GM21381 (cell line): ENCODE data around the gene CEP57.

Experiments used
- ATAC-seq: cut with Tn5 transposase; IDR thresholded peaks from one replicate; pipeline ENCODE4 v1.9.1; 2021; ENCODE audit warnings: mild to moderate bottlenecking, moderate library complexity; ENCODE audit not compliant: unreplicated experiment

CEP57 gene

DNA sequence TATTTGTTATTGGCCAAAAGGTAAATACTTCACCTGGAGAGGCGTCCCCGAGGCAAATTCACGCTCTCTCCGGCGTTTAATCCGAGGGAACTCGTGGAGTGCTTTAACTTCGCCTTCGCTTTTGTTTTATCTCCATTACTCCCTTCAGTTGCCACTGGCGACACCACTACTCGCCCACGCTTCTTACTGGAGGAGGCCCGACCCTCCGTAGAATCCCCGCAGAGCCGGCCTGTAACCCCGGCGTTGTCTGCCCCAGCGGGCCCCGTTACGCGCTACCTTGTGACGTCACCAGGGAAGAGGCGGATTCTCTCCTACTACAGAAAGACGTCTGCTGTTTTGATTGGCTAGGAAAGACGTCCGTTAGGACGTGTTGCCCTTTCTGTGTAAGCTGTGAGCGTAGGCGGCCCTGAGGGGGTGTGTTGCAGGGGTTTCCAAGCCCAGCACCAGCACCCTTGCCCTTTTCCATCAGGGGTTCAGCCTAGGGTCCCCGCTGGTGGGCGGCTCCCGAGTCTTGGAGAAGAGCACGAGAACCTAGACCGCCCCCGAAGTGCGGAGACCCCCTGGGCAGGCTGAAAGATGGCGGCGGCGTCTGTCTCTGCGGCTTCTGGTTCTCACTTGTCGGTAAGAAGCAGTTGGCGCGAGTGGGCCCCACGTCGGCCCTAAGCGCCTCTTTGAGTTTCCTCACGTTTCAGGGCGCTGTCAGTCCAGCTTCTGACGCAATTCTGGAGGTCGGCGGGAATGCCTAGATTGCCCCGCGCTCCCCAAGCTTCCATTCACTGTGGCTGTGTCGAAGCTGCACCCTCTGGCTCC, at the start of gene CEP57:
Gene CEP57 (plus strand): TSS at position 376 of the 810 bp plus-strand sequence. CDS start 201 bp downstream, at position 577.
- peak; percentile 69 for ATAC-seq

DNA sequence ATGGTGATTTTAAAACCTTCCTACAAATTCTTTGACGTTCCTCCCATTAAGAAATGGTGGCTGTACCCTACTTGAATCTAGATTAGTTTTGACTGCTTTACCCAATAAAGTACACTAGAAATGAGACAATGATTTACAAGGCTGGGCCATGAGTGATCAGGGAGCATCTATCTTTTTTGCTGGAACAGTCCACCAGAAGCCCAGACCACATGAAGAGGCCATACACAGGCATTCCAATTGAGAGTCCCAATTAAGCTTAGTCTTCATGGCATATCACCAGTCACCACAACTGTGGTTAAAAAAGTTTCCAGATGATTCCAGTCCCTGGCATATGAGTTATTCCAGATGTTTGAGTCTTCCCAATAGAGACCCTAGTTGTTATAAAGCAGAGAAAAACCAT, 40.2 kb upstream of the CEP57 start:
- no peak for ATAC-seq

DNA sequence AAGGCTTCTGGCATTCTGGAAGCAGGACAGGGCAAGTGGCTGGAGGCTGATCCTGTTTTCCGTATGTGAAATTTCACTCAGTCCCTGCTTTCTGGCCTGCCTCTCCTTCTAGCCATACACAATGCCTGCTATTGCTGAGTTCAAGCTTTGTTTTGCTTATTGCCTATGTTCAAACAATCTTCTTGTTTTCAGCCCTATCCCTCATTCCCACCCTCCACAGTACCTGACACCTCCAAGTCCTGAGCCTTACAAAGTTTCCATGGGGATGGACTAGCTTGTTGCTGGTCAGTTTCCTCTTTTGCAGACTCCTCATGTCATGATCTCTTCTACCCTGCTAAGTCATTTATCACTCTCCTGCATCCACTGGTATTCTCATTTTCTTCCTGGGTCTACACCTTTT, 38.8 kb upstream of the CEP57 start:
- no peak for ATAC-seq

DNA sequence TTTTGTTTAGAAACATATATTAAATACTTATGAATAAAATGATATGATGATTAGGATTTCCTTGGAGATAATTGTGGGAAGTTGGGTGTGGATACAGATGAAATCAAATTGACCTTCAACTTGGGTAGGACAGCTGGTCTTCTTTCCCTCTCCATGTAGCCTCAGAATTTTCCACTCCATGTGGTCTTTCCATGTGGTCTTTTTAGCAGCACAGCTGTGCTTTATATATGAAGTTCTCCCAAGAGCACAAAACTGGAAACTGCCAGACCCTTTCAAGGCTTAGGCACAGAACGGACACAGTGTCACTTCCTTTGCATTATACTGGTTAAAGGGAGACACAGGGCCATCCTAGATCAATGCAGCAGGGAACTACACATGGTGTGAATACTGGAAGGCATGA, 29.4 kb upstream of the CEP57 start:
- no peak for ATAC-seq

DNA sequence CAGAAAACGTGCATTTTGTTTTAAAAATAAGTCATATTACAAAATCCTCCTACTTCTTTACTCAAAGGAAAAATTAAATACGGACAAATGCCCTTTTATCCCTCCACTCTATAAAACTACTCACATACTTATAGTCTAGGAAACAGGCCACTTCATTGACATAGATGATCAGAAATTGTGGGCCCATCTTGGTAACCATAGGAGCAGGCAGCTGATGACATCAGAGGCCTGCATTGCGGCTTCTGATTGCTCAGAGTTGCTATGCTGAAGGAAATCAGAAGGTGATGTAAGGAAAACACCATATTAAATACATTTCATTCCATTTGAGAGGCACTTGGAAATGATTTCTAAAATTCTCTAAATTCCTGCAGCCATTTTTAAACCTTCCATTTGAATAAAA, 27.8 kb upstream of the CEP57 start:
- ATAC-seq, result no peak

DNA sequence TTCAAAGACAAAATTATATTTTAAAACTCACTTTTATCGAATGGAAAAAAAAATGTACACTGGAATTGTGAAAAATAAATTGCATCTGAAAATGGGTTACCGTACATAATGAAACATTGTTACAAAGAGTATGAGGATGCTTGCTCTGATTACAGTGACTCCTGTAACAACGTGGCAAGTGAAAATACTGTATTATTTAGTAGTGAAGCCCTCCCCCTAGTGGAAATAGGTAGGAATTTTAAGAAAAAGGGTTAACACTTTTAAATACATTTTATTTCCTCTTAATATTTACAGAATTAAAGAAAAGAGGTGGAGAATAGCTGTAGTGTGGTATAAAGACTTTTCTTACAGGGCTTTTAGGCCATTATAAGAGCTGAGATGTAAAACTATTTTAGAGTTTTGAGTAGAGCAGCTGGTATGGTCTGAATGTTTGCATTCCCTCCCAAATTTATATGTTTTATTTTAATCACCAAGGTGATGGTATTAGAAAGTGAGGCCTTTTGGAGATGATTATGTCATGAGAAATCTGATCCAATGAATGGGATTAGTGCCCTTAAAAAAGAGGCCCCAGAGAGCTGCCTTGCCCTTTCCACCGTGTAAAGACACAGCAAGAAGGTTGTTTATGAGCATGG, 25.9 kb upstream of the CEP57 start:
- ATAC-seq, result no peak

DNA sequence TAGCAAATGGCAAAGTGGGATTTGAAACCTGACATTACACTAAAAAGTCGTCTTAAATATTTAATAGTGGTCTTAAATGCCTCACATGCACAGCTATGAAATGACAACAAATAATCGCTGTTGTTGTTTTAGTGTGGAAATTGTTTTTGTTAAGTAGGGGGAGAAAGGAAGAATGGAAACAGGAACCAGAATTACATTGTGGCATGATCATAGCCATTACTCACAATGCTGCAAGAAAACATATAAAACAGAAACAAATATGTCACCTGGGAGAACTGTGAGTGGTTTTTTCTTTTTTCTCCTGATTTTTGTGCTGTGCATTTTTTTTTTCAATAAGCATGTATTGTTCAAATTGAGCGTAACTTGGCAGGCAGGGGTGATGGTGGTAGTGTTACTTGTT, 23.6 kb upstream of the CEP57 start:
- ATAC-seq, result no peak

DNA sequence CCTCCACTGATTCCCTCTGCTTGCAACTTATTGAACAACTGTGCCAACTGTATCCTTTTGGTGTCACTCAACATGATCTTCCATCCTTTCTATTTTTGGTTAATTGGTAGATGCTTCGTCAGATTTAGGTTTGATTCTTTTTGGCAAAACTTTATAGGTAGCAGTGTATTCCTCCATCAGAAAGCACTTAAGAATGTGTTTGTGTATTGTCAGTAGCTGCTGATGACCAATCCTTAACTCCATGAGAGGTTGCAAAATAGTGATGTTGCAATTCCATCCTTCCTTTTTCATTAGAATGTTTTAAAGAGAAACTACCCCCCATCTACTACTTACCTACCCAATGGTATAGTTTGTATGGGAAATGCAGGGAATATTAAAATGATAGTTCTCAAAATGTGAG, 22.8 kb upstream of the CEP57 start:
- no peak for ATAC-seq

DNA sequence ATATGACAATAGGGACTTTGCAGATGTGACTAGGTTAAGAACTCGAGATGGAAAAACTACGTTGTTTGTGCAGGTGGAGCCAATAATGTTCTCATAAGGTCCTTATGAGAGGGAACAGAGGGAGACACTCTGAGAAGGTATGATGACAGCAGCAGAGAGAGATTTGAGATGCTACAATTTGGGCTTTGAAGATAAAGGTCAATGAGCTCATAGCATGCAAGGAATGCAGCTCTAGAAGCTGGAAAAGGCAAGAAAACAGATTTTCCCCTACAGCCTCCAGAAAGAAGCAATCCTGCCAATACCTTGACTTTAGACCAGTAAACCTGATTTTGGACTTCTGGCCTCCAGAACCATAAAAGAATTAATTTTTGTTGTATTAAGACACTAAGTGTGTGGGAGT, 21.8 kb upstream of the CEP57 start:
- ATAC-seq, result no peak

DNA sequence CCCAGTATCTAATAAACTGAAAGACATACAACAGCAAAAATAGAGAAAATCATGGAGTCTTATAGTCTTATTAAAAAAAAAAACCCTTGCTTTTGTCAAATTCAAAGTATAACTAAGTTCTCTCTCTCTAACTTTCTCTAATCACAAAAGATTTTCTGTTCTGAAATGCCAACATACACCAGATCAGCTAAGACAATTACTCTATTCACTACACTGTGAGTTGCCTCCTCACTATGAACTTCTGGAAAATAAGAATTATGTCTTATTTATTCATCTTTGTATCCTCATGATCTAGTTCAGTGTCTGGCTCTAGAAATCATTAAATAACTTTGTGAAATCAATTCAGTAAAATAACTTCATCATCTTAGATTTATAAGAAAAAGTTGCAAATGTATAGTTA, 13.4 kb upstream of the CEP57 start:
- ATAC-seq, result no peak

DNA sequence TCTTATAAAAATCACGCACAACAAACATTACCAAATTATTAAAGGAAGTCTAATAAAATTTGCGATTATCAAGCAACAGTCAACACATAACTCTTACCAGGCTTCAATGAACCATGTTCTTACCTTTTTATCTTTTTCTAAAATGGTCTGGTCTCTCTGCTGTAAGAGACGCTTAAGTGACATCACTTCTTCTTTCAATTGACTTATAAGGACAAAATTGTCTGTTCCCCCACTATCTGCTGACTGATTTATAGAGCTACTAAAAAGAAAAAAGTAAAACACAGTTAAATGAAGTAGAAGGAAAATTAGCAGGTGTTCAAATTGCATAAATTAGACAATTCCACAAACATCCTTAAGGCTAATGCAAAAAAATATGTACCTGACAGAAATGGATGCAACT, 11.6 kb upstream of the CEP57 start:
- no peak for ATAC-seq

DNA sequence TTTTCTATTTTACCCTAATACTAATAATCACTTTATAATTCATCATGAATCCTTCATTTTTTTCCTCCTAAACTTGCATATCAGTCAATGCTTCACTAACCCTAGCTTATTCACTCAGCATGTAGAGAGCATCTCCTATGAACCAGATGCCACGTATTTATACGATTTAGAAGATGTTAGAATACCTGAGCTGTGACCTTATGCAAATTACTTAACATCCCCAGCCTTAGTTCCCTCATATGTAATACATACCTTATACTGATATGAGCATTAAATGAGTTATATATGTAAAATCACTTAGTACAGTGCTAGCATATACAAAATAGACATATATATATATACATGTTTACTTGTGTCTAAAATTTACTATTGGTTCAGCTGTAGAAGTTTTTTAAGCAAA, 9.8 kb upstream of the CEP57 start:
- ATAC-seq, result no peak

DNA sequence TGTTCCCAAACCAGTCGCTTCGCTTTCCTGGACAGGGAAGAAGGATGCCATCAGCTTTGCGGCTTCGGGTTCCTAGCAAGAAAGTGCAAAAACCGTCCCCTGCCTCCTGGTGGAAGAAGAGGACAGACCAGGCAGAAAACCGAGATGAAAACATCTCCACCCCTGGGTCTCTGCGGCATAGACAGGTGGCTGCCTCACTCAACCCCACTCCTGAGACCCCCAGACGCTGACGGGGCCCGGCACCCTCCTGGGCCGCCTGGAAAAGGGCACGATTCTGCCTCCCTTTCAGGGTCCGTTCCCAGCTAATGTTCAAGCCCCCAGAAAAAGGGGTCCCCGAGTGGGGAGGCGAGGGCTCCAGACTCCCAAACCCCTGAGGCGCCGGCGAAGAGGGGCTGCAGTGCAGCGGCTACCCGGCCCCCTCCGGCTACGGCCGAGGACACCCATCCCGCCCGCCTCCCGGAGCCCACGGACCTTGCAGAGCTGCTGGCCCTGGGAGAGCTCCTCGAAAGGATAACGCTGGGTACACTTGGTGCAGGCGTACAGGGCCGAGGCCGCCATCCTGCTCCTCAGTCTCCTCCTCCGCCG, 1.3 kb upstream of the CEP57 start:
- no peak for ATAC-seq

DNA sequence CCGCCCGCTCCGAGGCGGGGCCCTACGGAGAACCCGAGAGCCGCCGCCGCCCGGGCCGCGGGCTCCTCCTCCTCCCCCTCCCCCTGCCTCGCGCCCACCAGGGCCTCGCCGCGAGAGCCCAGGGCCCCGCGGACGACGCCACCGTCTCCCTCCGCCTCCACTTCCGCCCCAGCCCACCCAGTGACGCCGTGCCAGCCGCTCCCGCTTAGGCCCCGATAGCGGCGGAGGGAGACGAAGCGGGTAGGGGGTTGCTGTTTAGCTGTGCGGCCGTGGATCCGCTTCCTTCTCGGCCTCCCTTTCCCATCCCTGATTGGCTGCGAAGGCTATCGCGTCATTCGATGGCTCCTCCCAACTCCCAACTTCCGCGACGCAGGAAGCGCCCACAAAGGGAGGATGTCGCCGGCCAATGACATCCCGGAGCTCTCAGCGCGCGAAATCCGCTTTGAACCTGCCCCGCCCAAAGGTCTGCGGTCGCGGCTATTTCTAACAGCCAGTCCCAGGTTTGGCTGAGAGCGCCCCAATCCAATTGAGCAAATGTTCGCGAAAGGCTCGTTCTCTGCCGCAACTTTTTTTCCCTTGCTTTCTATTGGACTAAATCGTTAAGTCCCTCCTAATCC, 684 bp upstream of the CEP57 start, which contains the start of gene FAM76B:
Gene FAM76B (minus strand): TSS at position 277 of the 617 bp plus-strand sequence. CDS start 304 bp downstream, outside the sequence.
- peak; percentile 69 for ATAC-seq

DNA sequence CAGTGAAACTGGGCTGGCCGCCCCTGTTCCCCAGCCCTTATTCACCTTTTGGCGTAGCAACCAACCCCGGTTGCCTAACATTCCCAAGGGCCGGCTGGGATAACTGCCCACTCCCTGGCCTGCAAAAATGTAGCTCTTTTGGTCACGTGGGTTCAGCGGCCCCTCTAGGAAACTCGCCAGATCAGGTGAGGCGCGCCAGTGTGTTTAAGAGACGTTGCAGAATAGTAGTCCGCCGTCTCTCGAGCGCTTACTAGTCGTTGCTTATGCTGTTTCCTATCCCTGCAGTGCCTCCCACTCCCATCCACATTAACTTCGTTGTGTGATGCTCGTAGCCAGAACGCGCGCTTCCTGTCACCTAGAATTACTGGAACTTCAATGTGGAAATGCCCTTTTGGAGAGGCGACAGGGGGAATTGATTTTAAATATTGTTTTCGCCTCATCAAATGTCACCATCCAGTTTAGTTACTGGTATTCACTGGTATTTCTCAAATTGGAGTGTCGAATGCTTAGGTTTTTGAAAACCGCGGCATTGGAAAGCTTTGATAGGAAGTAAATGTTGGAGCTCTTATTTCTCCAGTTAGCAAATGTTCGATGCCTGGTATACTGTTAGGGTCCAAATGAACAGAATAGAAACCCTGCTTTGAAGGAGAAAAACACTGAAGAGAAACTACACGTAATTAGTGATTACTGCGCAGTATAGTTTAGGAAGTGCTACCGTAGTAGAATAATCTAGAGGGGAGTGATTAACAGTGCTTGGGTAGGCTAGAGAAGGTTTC, 823 bp downstream of the CEP57 start:
- no peak for ATAC-seq

DNA sequence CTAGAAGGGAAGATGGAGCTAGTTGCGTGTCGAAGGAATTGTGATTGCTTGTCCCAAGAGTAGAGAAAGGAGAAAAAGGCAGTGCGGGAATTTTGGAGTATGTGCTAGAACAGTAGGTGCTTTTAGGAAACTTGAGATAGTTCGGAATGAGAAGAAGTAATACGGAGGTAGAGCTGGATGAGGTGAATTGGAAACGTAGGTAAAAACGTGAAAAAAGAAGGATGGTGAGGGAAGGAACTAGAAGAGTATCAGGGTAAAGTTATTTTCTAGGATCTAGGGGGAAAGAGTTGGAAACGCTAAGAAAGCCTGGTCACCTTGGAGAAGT, 1.4 kb downstream of the CEP57 start:
- ATAC-seq, result no peak

DNA sequence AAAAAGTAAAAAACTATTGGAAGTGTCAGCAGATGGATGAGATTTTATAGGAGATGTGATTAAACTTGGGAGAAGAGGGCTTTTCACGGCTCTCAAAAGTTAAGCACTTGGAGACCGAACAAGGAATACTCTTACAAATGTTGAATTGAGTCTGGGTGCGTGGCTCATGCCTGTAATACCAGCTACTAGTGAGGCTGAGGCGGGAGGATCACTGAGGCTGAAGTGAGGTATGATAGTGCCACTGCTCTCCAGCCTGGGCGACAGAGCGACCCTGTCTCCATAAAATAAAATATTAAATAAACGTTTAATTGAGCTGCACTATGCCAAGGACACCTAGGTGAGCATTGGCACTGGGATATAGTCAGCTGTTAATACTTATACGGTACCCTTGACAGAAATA, 1.9 kb downstream of the CEP57 start:
- ATAC-seq, result no peak

DNA sequence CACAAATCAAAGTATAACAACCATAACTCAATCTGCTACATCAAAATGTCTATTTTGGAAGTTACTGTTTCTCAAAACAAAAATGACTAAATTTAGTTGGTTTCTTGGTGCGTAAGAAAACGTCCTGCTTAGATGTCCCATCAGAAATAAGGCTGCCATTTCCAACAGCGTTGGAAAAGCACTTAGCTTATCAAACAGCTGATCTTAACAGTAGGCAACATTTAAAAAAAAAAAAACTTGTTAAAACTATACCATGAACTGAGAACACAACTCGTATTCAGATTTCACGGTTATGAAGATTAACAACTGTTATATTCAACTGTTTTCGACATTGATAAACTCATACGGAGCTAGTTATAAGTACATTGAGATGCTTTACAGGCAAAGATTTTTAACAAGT, 2.4 kb downstream of the CEP57 start:
- ATAC-seq, result no peak

DNA sequence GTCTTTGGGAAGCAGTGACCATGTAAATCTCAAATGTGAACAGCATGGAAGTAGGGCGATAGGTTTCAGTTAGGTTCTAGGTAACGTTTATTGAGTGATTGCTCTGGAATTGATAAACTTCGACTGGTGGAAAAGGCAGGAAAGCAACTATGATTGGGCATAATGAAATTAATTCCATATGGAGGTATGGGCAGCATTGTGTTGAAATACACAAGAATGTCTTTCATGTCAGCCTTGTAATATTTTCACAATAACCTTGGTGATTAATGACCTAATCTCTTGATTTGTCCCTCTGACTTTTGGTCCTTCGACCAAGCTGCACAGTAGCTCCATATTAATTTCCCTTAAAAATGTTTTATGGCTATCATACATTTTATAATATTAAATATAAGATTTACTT, 2.8 kb downstream of the CEP57 start:
- ATAC-seq, result no peak

DNA sequence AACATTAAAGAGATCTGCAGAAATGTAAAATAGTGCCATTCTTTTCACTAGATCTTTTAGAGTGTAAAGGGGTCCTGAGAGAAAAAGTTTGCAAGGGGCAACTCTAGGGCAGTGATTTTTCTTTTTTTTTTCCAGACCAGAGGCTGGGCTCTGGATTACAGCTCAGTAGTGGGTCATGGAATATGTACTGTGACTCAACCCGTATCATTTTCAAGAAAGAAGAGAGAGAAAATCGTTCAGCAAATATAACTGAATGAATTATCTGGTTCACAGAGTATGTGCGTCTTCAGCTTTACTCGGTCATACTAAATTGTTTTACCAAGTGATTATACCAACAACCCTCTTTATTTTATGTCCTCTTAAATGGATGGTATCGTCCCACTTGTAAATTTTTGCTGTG, 3.8 kb downstream of the CEP57 start:
- ATAC-seq, result no peak

DNA sequence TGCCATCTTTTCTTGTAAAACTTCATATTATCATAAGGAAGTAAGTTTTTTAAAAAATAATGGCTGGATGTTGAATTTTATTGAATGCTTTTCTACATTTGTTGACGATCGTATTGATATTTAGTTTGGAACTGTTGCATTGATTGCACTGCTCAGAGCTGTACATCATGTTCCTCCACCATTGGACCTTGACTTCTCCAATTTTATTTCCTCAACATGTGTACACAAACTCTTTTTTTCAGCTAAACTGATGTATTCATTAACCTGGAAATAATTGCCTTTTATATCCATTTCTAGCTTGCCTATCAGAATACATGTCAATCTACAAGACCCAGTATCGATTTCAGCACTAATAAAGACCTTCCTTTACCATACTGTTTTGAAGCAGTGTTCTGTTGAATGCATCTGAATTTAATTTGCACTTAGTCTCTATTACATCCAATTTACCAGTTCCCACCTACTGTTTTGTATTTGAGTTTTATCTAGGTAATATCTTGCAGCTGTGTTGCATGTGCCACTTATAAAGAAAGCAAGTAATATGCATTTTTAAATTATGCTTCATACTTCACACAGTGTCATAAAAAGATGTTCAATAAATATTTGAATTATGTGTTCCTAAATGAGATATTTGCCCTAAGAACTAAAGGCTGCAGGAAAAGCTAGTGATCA, 5.5 kb downstream of the CEP57 start:
- ATAC-seq, result no peak
